ENCODE measurements around the gene SLC41A1. TPM values are rescaled to one million over a fixed set of nuclear protein-coding genes. Genes with fewer than 3 reads are reported as not detected.

SLC41A1 gene
- total RNA-seq, 6 donors from 2014 or later = 17.8 to 35.1 (median 27.3) TPM

- 0% methylated on average over 16 to 26 of the region's 27 CpGs for WGBS, 2 donors
- H3K27ac ChIP-seq = peak within 1 kb of the TSS; percentile 99 to 100 (median 99)
- peak within 1 kb of the TSS; percentile 94 to 97 (median 96) for H3K4me3 ChIP-seq
- peaks cover 27 to 30% (median 29%) of the 10 kb centered on the region in 4 donors for H3K4me1 ChIP-seq
- H3K9me3 ChIP-seq = no peaks in the 10 kb centered on the region
- no peaks in the 10 kb centered on the region for H3K36me3 ChIP-seq
- DNase-seq (peak in 1 of 2 donors; percentile 99), ATAC-seq (ENCODE audit: low FRiP score in 2 of 2) (peak; percentile 93 to 97)
- TF ChIP-seq CTCF (IDR thresholded peaks at IDR 0.05) = peak in 2 of 6 experiments; percentile 21 to 34
- TF ChIP-seq EP300 (IDR thresholded peaks at IDR 0.05) = no peak
- TF ChIP-seq POLR2A (IDR thresholded peaks at IDR 0.05) = peak in 1 of 4 donors; percentile 17
- peak; percentile 73 to 83 for TF ChIP-seq POLR2AphosphoS5 (IDR thresholded peaks at IDR 0.05)
- H3K27me3 ChIP-seq = no peaks in the 10 kb centered on the region
These were observed 62.6 kb downstream of the SLC41A1 start, which contains the start of gene NUCKS1 for GRCh38 chr1:205750138-205751035. Gene NUCKS1, minus strand, starts transcription at chr1:205750182. Its CDS starts 209 bp downstream, at chr1:205749973.

GRCh38 chr1:205749234-205750137, 63.5 kb downstream of the SLC41A1 start:
- no peaks in the 10 kb centered on the region for H3K27me3 ChIP-seq
- H3K36me3 ChIP-seq = no peaks in the 10 kb centered on the region
- peak overlapping the region; percentile 94 to 97 (median 96) for H3K4me3 ChIP-seq
- H3K27ac ChIP-seq = peak overlapping the region; percentile 99 to 100 (median 99)
- peak; percentile 85 to 94 for TF ChIP-seq POLR2AphosphoS5 (IDR thresholded peaks at IDR 0.05)
- peak in 3 of 4 donors; percentile 80 to 93 (median 83) for TF ChIP-seq POLR2A (IDR thresholded peaks at IDR 0.05)
- TF ChIP-seq CTCF (IDR thresholded peaks at IDR 0.05) = peak in 3 of 6 experiments; percentile 3 to 38 (median 13)
- peak in 1 of 4 donors; percentile 74 for TF ChIP-seq EP300 (IDR thresholded peaks at IDR 0.05)
- ATAC-seq (ENCODE audit: low FRiP score in 2 of 2) (peak; percentile 94 to 95), DNase-seq (peak; percentile 97)
- no peaks in the 10 kb centered on the region for H3K9me3 ChIP-seq
- WGBS, 2 donors = 0% methylated on average over 1 to 3 of the region's 81 CpGs
- peaks cover 30 to 36% (median 32%) of the 10 kb centered on the region in 4 donors for H3K4me1 ChIP-seq

GRCh38 chr1:205748403-205749233, 64.4 kb downstream of the SLC41A1 start:
- peak in 1 of 4 donors; percentile 20 for TF ChIP-seq EP300 (IDR thresholded peaks at IDR 0.05)
- no peak for TF ChIP-seq POLR2A (IDR thresholded peaks at IDR 0.05)
- TF ChIP-seq CTCF (IDR thresholded peaks at IDR 0.05) = no peak
- H3K4me3 ChIP-seq = peak overlapping the region; percentile 94 to 97 (median 96)
- peaks cover 30 to 38% (median 36%) of the 10 kb centered on the region in 4 donors for H3K4me1 ChIP-seq
- no peaks in the 10 kb centered on the region for H3K27me3 ChIP-seq
- WGBS, 2 donors = 1 to 2% methylated on average over 25 of the region's 25 CpGs
- no peaks in the 10 kb centered on the region for H3K9me3 ChIP-seq
- DNase-seq = no peak
- H3K27ac ChIP-seq = peak overlapping the region; percentile 99 to 100 (median 99)
- ATAC-seq (ENCODE audit: low FRiP score in 2 of 2) = peak; percentile 66 to 70
- H3K36me3 ChIP-seq = no peaks in the 10 kb centered on the region
